COLO829 (cell line): Measurements from ENCODE around the gene PSTPIP2.
"Not testable (repeated sequence)": the region's sequence is repeated elsewhere in the genome, so short reads cannot be mapped to it uniquely, and the experiment has no call there.

Source experiments
- DNase-seq: peaks from one replicate; pipeline ENCODE4 v3.0.0; 2012; ENCODE audit warnings: low spot score

PSTPIP2 gene

DNA sequence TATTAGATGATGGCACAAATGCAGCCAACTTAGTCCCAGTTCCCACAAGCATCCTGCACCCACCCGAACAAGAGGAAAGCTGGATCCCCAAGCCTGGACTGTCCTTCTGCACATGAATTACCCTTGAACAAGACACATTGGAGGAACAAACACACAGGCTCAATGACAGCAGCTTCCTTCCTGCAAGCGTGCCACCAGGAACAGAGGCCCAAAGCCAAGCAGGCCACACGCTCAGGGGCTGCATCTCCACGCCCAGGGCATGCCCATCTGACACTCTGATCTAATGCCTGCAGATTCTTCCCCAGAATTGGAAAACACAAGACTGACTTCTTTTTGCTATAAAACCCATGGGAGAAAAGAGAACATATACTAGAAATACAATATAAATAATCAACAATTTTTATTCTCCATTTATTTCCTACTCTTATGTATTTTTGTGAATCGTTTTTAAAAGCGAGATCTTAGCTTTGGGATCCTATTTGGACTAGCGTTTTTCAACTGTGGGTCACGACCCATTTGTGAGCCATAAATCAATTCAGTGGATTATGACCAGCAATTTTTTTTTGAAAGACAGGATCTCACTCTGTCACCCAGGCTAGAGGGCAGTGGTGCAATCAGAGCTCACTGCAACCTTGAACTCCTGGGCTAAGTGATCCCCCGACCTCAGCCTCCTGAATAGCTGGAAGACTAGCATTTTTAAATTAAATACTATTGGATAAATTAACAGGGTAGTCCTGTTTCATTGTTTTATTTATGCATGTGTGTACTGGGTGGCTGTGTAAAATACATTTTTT, 34.4 kb downstream of the PSTPIP2 start:
- DNase-seq = no peak

- no peak for DNase-seq
Measured at GRCh38 chr18:46035696-46036680, 36.1 kb downstream of the PSTPIP2 start.

GRCh38 chr18:46034230-46034629, 37.8 kb downstream of the PSTPIP2 start:
- no peak for DNase-seq

DNA sequence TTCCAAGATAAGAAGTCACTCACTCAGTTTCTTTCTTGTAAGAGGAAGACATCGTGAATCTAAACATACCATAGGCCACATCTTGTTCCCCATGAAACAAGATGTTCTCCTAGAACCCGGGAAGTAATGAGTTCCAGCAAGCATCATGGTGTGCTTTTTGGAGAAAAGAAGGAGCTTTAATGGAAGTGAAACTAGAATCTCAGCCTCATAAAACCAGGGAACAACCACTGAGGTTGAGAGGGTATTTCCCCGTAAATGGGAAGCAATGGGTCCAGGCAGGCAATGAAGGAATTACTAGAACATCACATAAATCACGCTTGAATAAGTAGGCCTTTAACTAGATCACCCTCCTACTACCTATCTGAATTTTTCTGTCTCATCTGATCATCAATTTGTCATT, 40.3 kb downstream of the PSTPIP2 start:
- no peak for DNase-seq

GRCh38 chr18:46028536-46028891, 43.5 kb downstream of the PSTPIP2 start:
- no peak for DNase-seq

- DNase-seq = no peak
Measured at GRCh38 chr18:46019936-46020335, 52.1 kb downstream of the PSTPIP2 start.

- DNase-seq = no peak
Measured at GRCh38 chr18:46013484-46014189, 58.4 kb downstream of the PSTPIP2 start.

DNA sequence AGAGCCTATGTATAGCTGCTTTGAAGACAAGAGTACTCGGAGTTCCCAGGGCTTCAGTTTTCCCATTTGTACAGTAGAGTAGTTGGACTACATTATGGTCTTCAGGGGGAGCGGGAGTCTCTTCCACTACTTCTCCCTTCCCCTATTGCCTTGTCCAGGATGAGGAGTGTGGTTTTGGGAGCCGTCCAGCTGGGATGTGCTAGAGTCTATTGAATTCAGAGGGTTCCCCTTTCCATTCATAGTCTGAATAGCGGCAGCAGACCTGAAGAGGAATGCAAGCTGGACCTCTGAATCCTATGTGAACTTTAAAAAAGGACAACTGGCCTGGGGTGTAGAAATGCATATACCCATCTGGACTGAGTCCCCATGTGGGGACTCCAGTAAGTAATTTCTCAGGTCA, 61.4 kb downstream of the PSTPIP2 start:
- DNase-seq = no peak

DNA sequence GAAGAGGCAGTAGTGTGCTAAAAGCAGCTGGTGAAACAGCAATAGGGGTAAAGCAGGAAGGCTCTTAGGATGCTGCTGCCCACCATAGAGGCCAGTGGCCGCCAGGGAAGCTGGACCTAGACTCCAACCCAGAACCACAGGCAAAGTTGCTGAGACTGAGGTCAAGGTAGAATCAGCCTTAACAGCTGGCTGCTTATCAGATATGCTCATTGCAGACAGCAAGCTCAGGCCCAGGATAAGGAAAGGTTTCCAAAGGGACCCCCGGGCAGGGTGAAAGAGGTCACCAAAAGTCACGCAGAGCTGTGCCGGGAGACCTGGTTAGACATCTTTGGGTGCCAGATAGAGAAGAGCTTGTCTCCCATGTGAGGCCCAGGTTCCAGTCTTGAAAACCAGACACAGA, 62.0 kb downstream of the PSTPIP2 start:
- DNase-seq = no peak

DNA sequence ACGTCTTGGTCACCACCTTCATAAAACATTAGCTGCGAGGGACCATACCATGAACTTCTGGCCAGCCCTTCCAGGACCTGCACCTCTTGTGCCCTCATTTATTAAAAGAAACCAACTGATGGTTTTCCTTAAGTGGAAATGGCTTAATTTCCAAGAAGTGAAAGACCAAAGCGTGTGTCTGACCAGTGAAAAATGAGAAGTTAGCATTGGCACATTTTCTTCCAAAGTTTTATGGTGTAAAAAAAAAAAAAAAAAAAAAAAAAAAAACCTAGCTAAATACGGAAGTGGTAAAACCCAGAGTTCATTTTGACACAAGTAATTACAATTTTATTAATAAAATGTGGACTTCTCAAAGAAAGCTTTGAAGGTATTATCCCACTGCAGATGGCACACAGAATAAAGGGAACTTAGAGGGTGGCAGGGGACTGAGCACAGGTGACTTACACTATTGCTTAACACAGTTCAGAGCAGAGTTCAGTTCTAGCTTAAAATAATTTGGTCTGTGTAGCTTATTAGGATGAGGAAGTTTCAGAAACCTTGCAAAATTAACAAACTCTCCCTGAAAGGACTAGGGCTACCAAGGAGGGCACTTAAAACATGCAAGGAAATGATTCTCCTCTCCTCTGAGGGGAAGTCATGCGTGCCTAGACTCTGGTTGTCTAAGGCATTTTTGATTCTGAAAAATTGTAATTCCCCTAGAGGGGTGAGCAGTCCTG, 62.8 kb downstream of the PSTPIP2 start:
- DNase-seq = no peak

DNA sequence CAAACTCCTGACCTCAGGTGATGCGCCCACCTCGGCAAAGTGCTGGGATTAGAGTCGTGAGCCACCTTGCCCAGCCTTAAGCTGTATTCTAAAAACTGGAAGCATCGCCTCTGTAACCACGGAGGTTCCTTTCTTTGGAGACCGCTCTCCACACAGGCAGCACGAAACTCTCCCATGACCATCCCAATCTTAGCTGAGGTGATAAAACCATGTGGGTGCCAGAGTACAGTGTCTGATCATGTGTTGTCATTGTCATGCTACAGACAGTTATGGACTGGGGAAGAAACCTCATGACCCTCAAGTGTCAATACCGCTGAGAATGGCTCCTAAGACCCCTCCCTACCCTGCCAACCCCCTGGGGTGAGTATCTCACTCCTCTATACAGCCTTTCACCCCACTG, 63.5 kb downstream of the PSTPIP2 start:
- DNase-seq = no peak

GRCh38 chr18:46007165-46007564, 64.9 kb downstream of the PSTPIP2 start:
- no peak for DNase-seq

- DNase-seq = no peak
Measured at GRCh38 chr18:46002934-46003333, 69.1 kb downstream of the PSTPIP2 start.

- no peak for DNase-seq
Measured at GRCh38 chr18:46001892-46002291, 70.2 kb downstream of the PSTPIP2 start.

GRCh38 chr18:46001074-46001473, 71.0 kb downstream of the PSTPIP2 start:
- DNase-seq = no peak

- DNase-seq = no peak
Measured at GRCh38 chr18:45999536-45999935, 72.5 kb downstream of the PSTPIP2 start.

DNA sequence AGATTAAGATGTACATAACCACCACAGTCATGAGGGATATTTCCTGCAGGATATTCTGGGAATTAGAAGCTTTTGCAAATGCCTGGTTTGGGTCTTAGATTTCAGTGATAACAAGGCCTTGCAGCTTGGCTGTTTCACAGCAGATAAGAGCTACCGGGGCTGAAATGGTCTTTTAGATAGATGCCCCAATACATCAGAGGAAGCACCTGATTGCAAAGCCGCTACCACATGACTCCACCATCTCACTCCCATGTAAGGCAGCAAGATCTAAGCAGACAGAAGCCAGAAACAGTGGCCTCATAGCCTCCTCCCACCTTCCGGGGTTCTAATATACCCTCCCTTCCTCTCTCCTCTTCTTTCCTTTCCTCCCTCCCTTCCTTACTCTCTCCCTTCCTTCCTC, 73.8 kb downstream of the PSTPIP2 start:
- DNase-seq = no peak

- DNase-seq = no peak
Measured at GRCh38 chr18:45997700-45998151, 74.3 kb downstream of the PSTPIP2 start.

- no peak for DNase-seq
Measured at GRCh38 chr18:45995461-45995860, 76.6 kb downstream of the PSTPIP2 start.

DNA sequence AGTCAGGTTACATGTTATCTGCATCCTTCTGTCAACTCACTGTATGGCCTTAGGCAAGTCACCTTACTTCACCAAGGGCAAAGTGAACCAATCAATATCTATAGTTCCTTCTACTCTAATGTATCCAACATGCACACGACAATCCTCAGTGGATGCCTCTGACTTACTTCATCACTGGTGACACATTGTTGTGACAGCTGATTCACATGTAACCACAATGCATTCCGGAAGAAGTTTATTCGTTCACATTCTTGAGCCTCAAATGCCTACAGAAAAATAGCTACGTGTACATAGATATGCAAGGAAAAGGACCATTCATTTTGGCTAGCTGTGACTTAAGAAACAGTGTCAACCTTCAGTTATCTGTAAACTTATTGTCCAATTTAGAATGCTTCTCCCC, 78.6 kb downstream of the PSTPIP2 start:
- DNase-seq = peak; percentile 5

- not testable (repeated sequence) for DNase-seq
Measured at GRCh38 chr18:45992527-45992926, 79.5 kb downstream of the PSTPIP2 start.

GRCh38 chr18:45991788-45992187, 80.3 kb downstream of the PSTPIP2 start:
- DNase-seq = no peak
